ENCODE results near the gene OR6B2. TPM values are rescaled to one million over a fixed set of nuclear protein-coding genes. Genes with fewer than 3 reads are reported as not detected.

The OR6B2 gene
- total and polyA plus RNA-seq, 5 donors from 2014 or later: not detected

- Mint-ChIP-seq H3K4me1 (peaks cover 0 to 7% (median 3%) of the 10 kb centered on the region in 4 donors), H3K27ac (no peak overlapping the region), H3K27me3 (no peaks in the 10 kb centered on the region), H3K4me3 (no peak overlapping the region), H3K9me3 (peaks cover 0 to 5% (median 0%) of the 10 kb centered on the region in 7 donors), H3K36me3 (peaks cover 68% of the 10 kb centered on the region)
- Histone ChIP-seq H3K27ac (ENCODE audit: insufficient read depth, low read length, poor library complexity, severe bottlenecking) (no peak overlapping the region), H3K9me3 (ENCODE audit: control insufficient read depth in 2 of 2, low read length in 2 of 2) (no peaks in the 10 kb centered on the region), H3K4me3 (ENCODE audit: low read depth, low read length) (no peak overlapping the region), H3K4me1 (ENCODE audit: control insufficient read depth, insufficient read depth, low read length, poor library complexity, severe bottlenecking) (no peaks in the 10 kb centered on the region), H3K36me3 (ENCODE audit: control insufficient read depth, insufficient read depth, low read length) (peaks cover 77% of the 10 kb centered on the region), H3K27me3 (ENCODE audit: control insufficient read depth, insufficient read depth, low read length) (no peaks in the 10 kb centered on the region)
- no peak for DNase-seq
- ATAC-seq (ENCODE audit: low read depth in 2 of 2): no peak
Observed at GRCh38 chr2:239985356-239985755, 44.9 kb downstream of the OR6B2 start.

DNA sequence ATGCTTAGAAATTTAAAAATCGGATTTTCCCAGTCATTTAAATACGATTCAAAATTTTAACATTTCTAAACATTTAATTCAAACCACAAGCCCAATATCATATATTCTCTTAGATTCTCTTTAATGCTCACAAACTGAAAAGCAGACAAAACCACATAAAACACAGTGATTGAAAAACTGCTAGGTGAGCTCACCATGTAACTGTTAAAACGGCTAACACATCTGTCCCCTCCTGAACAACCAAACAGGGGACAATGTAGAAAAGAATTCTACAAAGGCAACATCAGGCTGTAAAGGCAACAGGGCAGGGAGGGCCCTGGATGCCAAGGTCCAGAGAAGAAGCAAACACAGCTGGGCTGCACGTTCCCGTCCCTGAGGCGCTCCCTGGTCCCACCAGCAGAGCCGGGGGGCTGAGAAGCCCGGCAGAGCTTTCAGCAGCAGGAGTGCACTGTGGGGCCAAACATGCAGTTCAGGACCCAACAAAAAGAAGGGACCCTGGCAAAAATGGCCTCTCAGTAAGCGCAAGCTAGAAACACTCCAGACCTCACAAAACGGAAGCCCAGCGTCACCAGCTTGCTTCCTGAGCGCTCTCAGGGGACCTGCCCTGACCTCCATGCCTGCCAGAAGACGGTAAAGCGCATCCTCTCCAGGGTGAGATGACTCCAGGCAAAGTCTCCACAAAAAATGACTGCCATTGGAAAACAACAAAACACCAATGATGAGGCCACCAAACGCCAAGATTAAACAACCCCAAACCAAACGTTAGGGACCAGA lies 45.6 kb downstream of the OR6B2 start:
- H3K27me3 ChIP-seq (ENCODE audit: control insufficient read depth, insufficient read depth, low read length): no peaks in the 10 kb centered on the region
- H3K27ac ChIP-seq (ENCODE audit: insufficient read depth, low read length, poor library complexity, severe bottlenecking): no peak overlapping the region
- H3K4me1 ChIP-seq (ENCODE audit: control insufficient read depth, insufficient read depth, low read length, poor library complexity, severe bottlenecking): no peaks in the 10 kb centered on the region
- no peaks in the 10 kb centered on the region for H3K9me3 ChIP-seq (ENCODE audit: control insufficient read depth in 2 of 2, low read length in 2 of 2)
- H3K27ac Mint-ChIP-seq: no peak overlapping the region
- ATAC-seq (ENCODE audit: low read depth in 2 of 2) (no peak), DNase-seq (no peak)
- peaks cover 68% of the 10 kb centered on the region for H3K36me3 Mint-ChIP-seq
- peaks cover 0 to 7% (median 3%) of the 10 kb centered on the region in 4 donors for H3K4me1 Mint-ChIP-seq
- H3K9me3 Mint-ChIP-seq: peaks cover 0 to 5% (median 0%) of the 10 kb centered on the region in 7 donors
- peaks cover 75% of the 10 kb centered on the region for H3K36me3 ChIP-seq (ENCODE audit: control insufficient read depth, insufficient read depth, low read length)
- no peaks in the 10 kb centered on the region for H3K27me3 Mint-ChIP-seq
- H3K4me3 ChIP-seq (ENCODE audit: low read depth, low read length): no peak overlapping the region
- no peak overlapping the region for H3K4me3 Mint-ChIP-seq

DNA sequence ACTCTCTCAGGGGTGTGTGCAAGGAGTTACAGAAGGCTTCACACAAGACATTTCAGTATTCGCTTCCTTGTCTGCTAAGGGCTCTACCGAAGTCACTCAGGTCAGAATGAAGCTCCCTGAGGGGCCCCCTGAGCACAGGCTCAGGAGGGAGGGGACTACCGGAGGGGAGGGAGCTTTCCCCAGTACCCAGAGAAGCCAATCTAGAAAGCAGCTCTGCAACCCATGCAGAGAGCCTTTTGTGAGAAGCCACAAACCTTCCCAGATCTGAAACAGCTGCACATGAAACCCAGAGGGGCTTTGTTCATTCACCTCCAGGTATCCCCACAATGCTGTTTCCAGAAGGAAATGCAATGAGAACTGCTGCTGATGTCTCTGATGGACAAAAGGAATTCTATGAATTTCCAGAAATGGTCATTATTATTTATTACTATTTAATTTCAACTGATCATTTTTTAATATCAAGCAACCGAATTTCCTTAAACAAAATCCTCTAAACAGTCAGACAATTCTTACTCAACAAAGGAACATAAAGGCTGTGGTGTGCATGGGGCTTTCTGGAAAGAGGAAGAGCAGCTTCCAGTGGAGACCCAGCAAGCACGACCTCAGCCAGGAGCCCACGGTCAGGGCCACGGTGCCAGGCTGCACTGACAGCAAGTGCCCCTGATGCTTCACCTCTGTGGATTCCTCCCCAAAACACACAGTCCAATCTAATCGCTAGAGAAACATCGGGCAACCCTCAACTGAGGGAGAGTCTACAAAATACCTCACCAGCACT lies 47.0 kb downstream of the OR6B2 start:
- Mint-ChIP-seq H3K4me1 (peaks cover 0 to 7% (median 3%) of the 10 kb centered on the region in 4 donors), H3K4me3 (no peak overlapping the region), H3K27me3 (no peaks in the 10 kb centered on the region), H3K27ac (peak overlapping the region in 1 of 3 donors; percentile 78), H3K9me3 (peaks cover 0 to 5% (median 0%) of the 10 kb centered on the region in 7 donors), H3K36me3 (peaks cover 57% of the 10 kb centered on the region)
- ATAC-seq (ENCODE audit: low read depth in 2 of 2) (no peak), DNase-seq (no peak)
- Histone ChIP-seq H3K27me3 (ENCODE audit: control insufficient read depth, insufficient read depth, low read length) (no peaks in the 10 kb centered on the region), H3K27ac (ENCODE audit: insufficient read depth, low read length, poor library complexity, severe bottlenecking) (no peak overlapping the region), H3K4me1 (ENCODE audit: control insufficient read depth, insufficient read depth, low read length, poor library complexity, severe bottlenecking) (no peaks in the 10 kb centered on the region), H3K9me3 (ENCODE audit: control insufficient read depth in 2 of 2, low read length in 2 of 2) (no peaks in the 10 kb centered on the region), H3K4me3 (ENCODE audit: low read depth, low read length) (no peak overlapping the region), H3K36me3 (ENCODE audit: control insufficient read depth, insufficient read depth, low read length) (peaks cover 68% of the 10 kb centered on the region)

Other genes starting within 250 kb of the OR6B2 start
- gene NDUFA10, start 5.1 kb downstream of the OR6B2 start, total RNA-seq: 101 TPM
- gene NDUFA10, start 5.1 kb downstream of the OR6B2 start, polyA plus RNA-seq: 100 to 1,000 TPM; 114 to 141 (median 126) TPM
- gene OR6B3, start 23.1 kb upstream of the OR6B2 start, total RNA-seq: not detected
- not detected for gene OR6B3, start 23.1 kb upstream of the OR6B2 start, polyA plus RNA-seq
- gene COPS9, start 105.9 kb upstream of the OR6B2 start, total RNA-seq: 77.6 TPM
- 100 to 1,000 TPM; 309 to 330 (median 327) TPM for gene COPS9, start 105.9 kb upstream of the OR6B2 start, polyA plus RNA-seq
- gene OTOS, start 110.2 kb upstream of the OR6B2 start, total RNA-seq: not detected
- gene OTOS, start 110.2 kb upstream of the OR6B2 start, polyA plus RNA-seq: not detected